ENCODE data around the gene AMDHD2.

Gene AMDHD2

DNA sequence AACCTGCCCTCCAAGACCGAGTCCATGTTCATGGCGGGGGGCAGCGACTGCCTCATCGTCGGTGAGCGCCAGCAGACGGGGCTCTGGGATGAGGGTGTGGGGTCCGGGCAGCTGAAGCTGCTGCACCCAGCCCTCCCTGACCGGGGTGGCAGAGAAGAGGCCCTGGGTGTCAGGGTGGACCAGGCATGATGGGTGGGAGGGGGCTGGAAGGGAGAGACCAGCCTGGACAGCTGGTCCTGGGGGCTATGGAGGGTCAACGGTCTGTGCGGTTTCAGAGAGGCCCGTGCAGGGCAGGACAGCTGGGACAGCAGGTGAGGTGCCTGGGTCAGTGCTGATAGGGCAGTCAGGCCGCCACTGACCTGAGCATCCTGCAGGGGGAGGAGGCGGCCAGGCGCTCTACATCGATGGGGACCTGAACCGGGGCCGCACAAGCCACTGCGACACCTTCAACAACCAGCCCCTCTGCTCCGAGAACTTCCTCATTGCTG, 19.7 kb upstream of the AMDHD2 start:
- Mint-ChIP-seq H3K27me3 (no peaks in the 10 kb centered on the region), H3K27ac (no peak overlapping the region)

GRCh38 chr16:2500918-2501750, 19.0 kb upstream of the AMDHD2 start:
- Mint-ChIP-seq H3K4me1 (peaks cover 3% of the 10 kb centered on the region), H3K36me3 (peaks cover 5% of the 10 kb centered on the region), H3K27me3 (no peaks in the 10 kb centered on the region), H3K9me3 (no peaks in the 10 kb centered on the region), H3K27ac (no peak overlapping the region), H3K4me3 (no peak overlapping the region)
- DNase-seq (ENCODE audit: low spot score in 2 of 2) (peak; percentile 82 to 84), ATAC-seq (ENCODE audit: low read depth) (peak; percentile 96)

More for the DNA sequence above, 19.7 kb upstream of the AMDHD2 start:
- DNase-seq (ENCODE audit: low spot score in 2 of 2) = no peak
- Mint-ChIP-seq H3K9me3 (no peaks in the 10 kb centered on the region), H3K36me3 (peaks cover 5% of the 10 kb centered on the region), H3K4me3 (no peak overlapping the region), H3K4me1 (peaks cover 3% of the 10 kb centered on the region)
- no peak for ATAC-seq (ENCODE audit: low read depth)

- Mint-ChIP-seq H3K4me3 (no peak overlapping the region), H3K4me1 (peaks cover 9% of the 10 kb centered on the region), H3K27ac (no peak overlapping the region), H3K36me3 (peaks cover 5% of the 10 kb centered on the region), H3K27me3 (no peaks in the 10 kb centered on the region), H3K9me3 (no peaks in the 10 kb centered on the region)
- DNase-seq (ENCODE audit: low spot score in 2 of 2) (no peak), ATAC-seq (ENCODE audit: low read depth) (no peak)
Observed at GRCh38 chr16:2501946-2502895, 17.9 kb upstream of the AMDHD2 start.

GRCh38 chr16:2505695-2506094, 14.5 kb upstream of the AMDHD2 start:
- no peak overlapping the region for H3K27ac Mint-ChIP-seq
- H3K4me3 Mint-ChIP-seq = no peak overlapping the region

DNA sequence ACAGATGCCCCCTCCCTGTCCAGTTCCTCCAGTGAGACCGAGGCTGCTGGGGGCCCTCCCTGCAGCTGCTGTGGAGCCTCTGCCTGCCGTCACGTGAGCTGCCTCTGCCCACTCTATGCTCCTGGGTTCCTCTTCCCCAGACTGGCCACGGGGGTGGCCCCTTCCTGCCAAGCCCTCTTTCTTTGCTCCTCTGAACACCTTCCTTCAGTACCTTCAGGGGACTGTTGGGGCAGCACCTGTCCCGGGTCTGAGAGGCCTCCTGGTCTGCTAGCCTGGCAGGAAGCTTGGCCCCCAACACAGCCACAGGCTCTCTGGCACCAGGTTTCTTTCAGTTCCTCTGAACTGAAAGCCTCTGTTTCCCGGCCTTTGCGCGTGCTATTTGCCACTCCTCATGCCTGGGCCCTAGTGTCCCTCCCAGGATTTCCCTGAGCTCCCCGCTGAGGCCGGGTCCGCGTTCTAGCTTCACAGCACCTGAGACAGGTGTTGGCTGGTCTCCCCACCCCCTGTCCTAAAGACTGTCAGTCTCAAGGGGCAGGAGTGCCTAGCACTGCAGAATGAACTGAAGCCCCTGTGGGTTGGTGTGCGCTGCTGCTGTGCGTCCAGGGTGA, 13.0 kb upstream of the AMDHD2 start:
- Mint-ChIP-seq H3K4me3 (peak overlapping the region; percentile 75), H3K4me1 (peaks cover 31% of the 10 kb centered on the region), H3K27ac (peak overlapping the region; percentile 91), H3K9me3 (no peaks in the 10 kb centered on the region), H3K36me3 (no peaks in the 10 kb centered on the region), H3K27me3 (no peaks in the 10 kb centered on the region)
- DNase-seq (ENCODE audit: low spot score in 2 of 2) (peak in 1 of 2 donors; percentile 68), ATAC-seq (ENCODE audit: low read depth) (peak; percentile 88)

More at GRCh38 chr16:2505695-2506094, 14.5 kb upstream of the AMDHD2 start:
- H3K27me3 Mint-ChIP-seq = no peaks in the 10 kb centered on the region
- H3K4me1 Mint-ChIP-seq = peaks cover 28% of the 10 kb centered on the region
- no peak for ATAC-seq (ENCODE audit: low read depth)
- H3K9me3 Mint-ChIP-seq = no peaks in the 10 kb centered on the region
- H3K36me3 Mint-ChIP-seq = no peaks in the 10 kb centered on the region
- DNase-seq (ENCODE audit: low spot score in 2 of 2) = no peak

GRCh38 chr16:2507665-2508064, 12.5 kb upstream of the AMDHD2 start:
- no peaks in the 10 kb centered on the region for H3K27me3 Mint-ChIP-seq
- peak overlapping the region; percentile 91 for H3K27ac Mint-ChIP-seq
- H3K4me3 Mint-ChIP-seq = peak overlapping the region; percentile 75
- ATAC-seq (ENCODE audit: low read depth) (no peak), DNase-seq (ENCODE audit: low spot score in 2 of 2) (no peak)
- peaks cover 36% of the 10 kb centered on the region for H3K4me1 Mint-ChIP-seq
- no peaks in the 10 kb centered on the region for H3K36me3 Mint-ChIP-seq
- no peaks in the 10 kb centered on the region for H3K9me3 Mint-ChIP-seq

GRCh38 chr16:2508722-2509400, 11.3 kb upstream of the AMDHD2 start:
- no peak for ATAC-seq (ENCODE audit: low read depth)
- Mint-ChIP-seq H3K27ac (peak overlapping the region; percentile 98), H3K9me3 (no peaks in the 10 kb centered on the region), H3K4me3 (peak overlapping the region; percentile 53), H3K36me3 (no peaks in the 10 kb centered on the region), H3K4me1 (peaks cover 41% of the 10 kb centered on the region), H3K27me3 (no peaks in the 10 kb centered on the region)
- no peak for DNase-seq (ENCODE audit: low spot score in 2 of 2)

DNA sequence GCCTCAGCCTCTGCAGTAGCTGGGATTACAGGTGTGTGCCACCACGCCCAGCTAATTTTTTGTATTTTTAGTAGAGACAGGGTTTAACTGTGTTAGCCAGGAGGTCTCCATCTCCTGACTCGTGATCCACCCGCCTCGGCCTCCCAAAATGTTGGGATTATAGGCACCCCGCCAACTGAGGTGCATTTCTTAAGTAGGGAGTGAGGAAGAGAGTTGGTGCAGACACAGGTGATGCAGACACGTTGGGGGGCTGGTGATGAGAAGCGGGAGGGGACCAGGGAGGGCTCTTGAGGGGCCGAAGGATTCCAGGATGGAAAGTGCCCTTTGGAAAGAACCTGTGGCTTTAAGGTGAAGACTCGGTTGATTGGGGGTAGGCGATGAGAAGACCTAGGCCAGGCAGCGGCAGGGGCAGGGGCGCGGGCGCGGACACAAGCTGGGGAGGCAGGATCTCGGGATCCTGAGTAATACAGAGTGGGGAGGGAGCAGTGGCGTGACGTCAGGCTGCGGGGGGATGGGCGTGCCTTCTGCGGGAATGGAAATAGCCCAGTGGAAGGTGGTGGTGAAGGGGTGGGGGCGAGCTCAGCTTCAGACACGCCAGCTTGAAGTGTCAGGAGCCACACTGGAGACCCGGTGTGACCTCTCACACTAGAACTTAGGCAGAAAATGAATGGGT, 8.9 kb upstream of the AMDHD2 start:
- Mint-ChIP-seq H3K4me3 (peak overlapping the region; percentile 33), H3K9me3 (no peaks in the 10 kb centered on the region), H3K4me1 (peaks cover 52% of the 10 kb centered on the region), H3K27ac (peak overlapping the region; percentile 98), H3K36me3 (no peaks in the 10 kb centered on the region), H3K27me3 (no peaks in the 10 kb centered on the region)
- no peak for DNase-seq (ENCODE audit: low spot score in 2 of 2)
- ATAC-seq (ENCODE audit: low read depth) = no peak

GRCh38 chr16:2511996-2512734, 8.0 kb upstream of the AMDHD2 start:
- H3K27ac Mint-ChIP-seq = peak overlapping the region; percentile 94
- DNase-seq (ENCODE audit: low spot score in 2 of 2) (no peak), ATAC-seq (ENCODE audit: low read depth) (no peak)
- H3K36me3 Mint-ChIP-seq = peaks cover 7% of the 10 kb centered on the region
- no peaks in the 10 kb centered on the region for H3K27me3 Mint-ChIP-seq
- H3K9me3 Mint-ChIP-seq = no peaks in the 10 kb centered on the region
- peak overlapping the region; percentile 94 for H3K4me3 Mint-ChIP-seq
- peaks cover 56% of the 10 kb centered on the region for H3K4me1 Mint-ChIP-seq

DNA sequence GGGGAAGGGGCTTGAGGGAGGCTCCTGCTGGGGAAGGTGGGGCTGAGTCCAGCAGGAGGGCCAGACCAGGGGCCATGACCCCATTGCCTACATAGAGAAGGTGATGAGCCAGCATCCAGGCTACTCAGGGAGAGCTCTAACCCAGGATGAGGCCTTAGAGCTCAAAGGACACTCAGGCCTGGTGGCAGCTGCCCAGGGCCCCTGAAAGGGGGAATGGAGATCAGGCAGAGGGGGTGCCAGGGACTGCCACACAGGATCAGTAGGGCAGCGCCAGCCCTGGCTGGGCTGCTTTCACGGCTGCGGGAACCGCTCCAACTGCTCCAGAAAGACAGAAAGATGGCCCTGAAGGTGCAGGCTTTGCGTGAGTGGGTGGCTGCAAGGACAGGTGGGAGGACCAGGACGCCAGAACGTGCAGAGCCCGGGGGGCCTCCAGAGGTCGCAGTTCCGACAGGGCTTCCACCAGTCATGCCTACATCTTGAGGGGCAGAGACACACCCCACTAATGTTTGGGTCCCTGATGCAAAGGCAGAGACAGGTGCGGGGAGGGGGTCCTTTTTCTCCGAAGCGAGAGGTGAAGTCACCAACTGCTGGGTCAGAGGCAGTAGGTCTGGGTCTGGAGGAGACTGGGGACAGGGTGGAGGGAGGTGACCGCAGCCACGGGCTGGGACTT, 7.3 kb upstream of the AMDHD2 start:
- DNase-seq (ENCODE audit: low spot score in 2 of 2) = no peak
- ATAC-seq (ENCODE audit: low read depth) = peak; percentile 3
- H3K4me3 Mint-ChIP-seq = peak overlapping the region; percentile 94
- H3K36me3 Mint-ChIP-seq = peaks cover 7% of the 10 kb centered on the region
- H3K4me1 Mint-ChIP-seq = peaks cover 57% of the 10 kb centered on the region
- peak overlapping the region; percentile 94 for H3K27ac Mint-ChIP-seq
- H3K27me3 Mint-ChIP-seq = no peaks in the 10 kb centered on the region
- no peaks in the 10 kb centered on the region for H3K9me3 Mint-ChIP-seq

DNA sequence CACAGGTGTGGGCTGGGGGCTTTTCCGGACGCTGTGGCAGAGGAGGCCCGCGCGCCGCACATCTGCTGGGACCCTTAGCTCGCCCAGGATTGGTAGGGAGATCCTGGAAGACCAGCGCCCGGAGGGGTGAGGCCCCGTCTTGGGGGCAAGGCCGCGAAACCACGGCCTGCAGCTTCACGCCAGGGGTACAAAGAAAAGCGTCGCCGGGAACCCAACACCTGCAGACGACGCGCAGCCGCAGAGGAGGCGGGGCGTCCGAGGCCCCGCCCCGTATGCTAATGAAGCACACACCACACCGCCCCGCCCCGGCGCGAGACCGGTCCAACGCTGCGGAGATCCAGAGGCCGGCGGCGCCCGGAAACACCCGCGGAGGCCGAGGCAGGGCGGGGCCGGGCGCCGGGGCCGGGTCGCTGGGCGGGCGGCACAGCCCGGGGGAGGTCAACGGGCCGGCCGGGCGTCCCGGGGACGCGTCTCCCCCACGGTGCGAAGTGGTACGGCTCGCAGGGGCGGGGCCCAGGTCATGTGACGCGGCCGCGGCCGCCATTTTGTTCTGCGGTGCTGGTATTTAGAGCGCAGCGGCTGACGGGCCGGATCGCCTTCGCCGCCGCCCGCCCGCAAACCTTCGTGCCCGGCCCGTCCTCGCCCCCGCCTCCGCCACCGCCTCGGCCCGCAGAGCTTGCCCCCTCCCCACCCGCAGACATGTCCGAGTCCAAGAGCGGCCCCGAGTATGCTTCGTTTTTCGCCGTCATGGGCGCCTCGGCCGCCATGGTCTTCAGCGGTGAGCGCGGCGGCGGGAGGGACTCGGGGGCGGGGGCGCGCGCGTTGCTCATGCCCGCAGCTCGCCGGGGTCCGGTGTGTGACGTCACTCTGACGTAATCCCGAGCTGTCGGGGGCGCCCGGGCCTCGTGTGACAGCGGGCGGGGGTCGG, 6.5 kb upstream of the AMDHD2 start, which contains the start of gene ATP6V0C:
ATP6V0C (plus strand) TSS at position 548 of the 928 bp plus-strand sequence; CDS start at position 700, 152 bp downstream.
- peak; percentile 92 to 94 for DNase-seq (ENCODE audit: low spot score in 2 of 2)
- Mint-ChIP-seq H3K27me3 (no peaks in the 10 kb centered on the region), H3K9me3 (no peaks in the 10 kb centered on the region), H3K4me3 (peak within 1 kb of the TSS; percentile 94), H3K4me1 (peaks cover 51% of the 10 kb centered on the region), H3K36me3 (peaks cover 7% of the 10 kb centered on the region), H3K27ac (peak within 1 kb of the TSS; percentile 94)
- peak; percentile 77 for ATAC-seq (ENCODE audit: low read depth)

Measured in memory B cell (primary cell).